ENCODE measurements around the gene PDE7B. TPM values are rescaled to one million over a fixed set of nuclear protein-coding genes. Genes with fewer than 3 reads are reported as not detected.

Gene PDE7B
- total and polyA plus RNA-seq, 2 of the 13 experiments (the other 11 are each of a cell fraction or from before 2014, with no cell fraction given) = not detected

DNA sequence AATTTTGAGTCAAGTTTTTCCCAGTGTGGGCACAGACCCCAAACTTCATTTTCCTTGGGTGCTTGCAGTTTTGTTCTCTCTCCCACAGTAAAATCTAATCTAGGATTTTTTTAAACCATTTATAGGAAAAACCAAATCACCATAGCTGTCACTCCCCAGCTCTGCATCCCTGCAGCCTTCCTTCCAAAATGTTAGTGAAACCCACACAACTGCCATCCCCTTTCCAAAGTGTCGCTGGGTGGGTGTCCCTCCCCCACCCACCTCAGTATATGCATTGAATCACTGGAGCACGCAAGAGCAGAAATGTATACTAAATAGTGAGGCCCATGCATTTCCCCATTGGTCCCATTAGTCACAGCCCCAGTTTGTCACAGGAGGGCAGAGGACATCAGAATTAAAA is 260.3 kb downstream of the PDE7B start:
- BruUV-seq (replicated peaks) = no TSS peak
- POLR2A ChIA-PET = no interaction called here
- FAIRE-seq = no peak
- Histone ChIP-seq H3K4me2 (ENCODE audit: low read depth, low read length) (no peak overlapping the region), H3K27ac (ENCODE audit: extremely low read length, insufficient read depth, low read length) (no peak overlapping the region), H2AFZ (ENCODE audit: low read length) (no peak overlapping the region), H3K9ac (ENCODE audit: insufficient read depth, low read depth, low read length) (no peak overlapping the region), H4K20me1 (ENCODE audit: insufficient read depth, low read length) (no peaks in the 10 kb centered on the region), H3K4me1 (ENCODE audit: insufficient read depth, low read length) (no peaks in the 10 kb centered on the region), H3K27me3 (ENCODE audit: control insufficient read depth in 1 of 2, insufficient read depth in 2 of 2, low read length in 2 of 2) (no peaks in the 10 kb centered on the region), H3K36me3 (replicated peaks in 1 of 2; ENCODE audit: control insufficient read depth in 1 of 2, insufficient read depth in 2 of 2, low read length in 2 of 2) (no peaks in the 10 kb centered on the region), H3K79me2 (ENCODE audit: insufficient read depth, low read length) (no peaks in the 10 kb centered on the region), H3K9me3 (ENCODE audit: low read length) (no peaks in the 10 kb centered on the region), H3K4me3 (replicated peaks in 1 of 3; ENCODE audit: insufficient read depth in 1 of 3, low read depth in 2 of 3, low read length in 3 of 3) (no peak overlapping the region)
- DNase-seq (ENCODE audit: low spot score) = no peak
- CTCF ChIA-PET (ENCODE audit: low intra/inter-chr PET ratio, low total read pairs) = no interaction called here
- no peak for ATAC-seq
- intact Hi-C loops (cut with micrococcal nuclease; ENCODE audit: unreplicated experiment) (no loop called here), in situ Hi-C loops (cut with HindIII; ENCODE audit: extremely low pct_ligation_motif_present, low pct_unique_long_range_greater_than_20kb) (no loop called here)
- WGBS (ENCODE audit: low lambda C conversion rate) = 25% methylated on average over 2 of the region's 2 CpGs
- TF ChIP-seq KDM6A (CRISPR knock-in tag; IDR thresholded peaks at IDR 0.05; ENCODE audit: low read depth) (no peak), ZNF451 (CRISPR knock-in tag; IDR thresholded peaks at IDR 0.05) (no peak)

GRCh38 chr6:136112262-136112661 is 260.8 kb downstream of the PDE7B start:
- in situ Hi-C loops (cut with HindIII; ENCODE audit: extremely low pct_ligation_motif_present, low pct_unique_long_range_greater_than_20kb) (no loop called here), intact Hi-C loops (cut with micrococcal nuclease; ENCODE audit: unreplicated experiment) (no loop called here)
- WGBS (ENCODE audit: low lambda C conversion rate) = 1% methylated on average over 3 of the region's 3 CpGs
- no peaks in the 10 kb centered on the region for H4K20me1 ChIP-seq (ENCODE audit: insufficient read depth, low read length)
- H3K36me3 ChIP-seq (replicated peaks in 1 of 2; ENCODE audit: control insufficient read depth in 1 of 2, insufficient read depth in 2 of 2, low read length in 2 of 2) = no peaks in the 10 kb centered on the region
- ChIA-PET CTCF (ENCODE audit: low intra/inter-chr PET ratio, low total read pairs) (no interaction called here), POLR2A (no interaction called here)
- H3K27ac ChIP-seq (ENCODE audit: extremely low read length, insufficient read depth, low read length) = no peak overlapping the region
- H3K27me3 ChIP-seq (ENCODE audit: control insufficient read depth in 1 of 2, insufficient read depth in 2 of 2, low read length in 2 of 2) = no peaks in the 10 kb centered on the region
- DNase-seq (ENCODE audit: low spot score) = no peak
- H3K79me2 ChIP-seq (ENCODE audit: insufficient read depth, low read length) = no peaks in the 10 kb centered on the region
- no peak for ATAC-seq
- no peaks in the 10 kb centered on the region for H3K9me3 ChIP-seq (ENCODE audit: low read length)
- H3K4me2 ChIP-seq (ENCODE audit: low read depth, low read length) = no peak overlapping the region
- no TSS peak for BruUV-seq (replicated peaks)
- no peak overlapping the region for H3K9ac ChIP-seq (ENCODE audit: insufficient read depth, low read depth, low read length)
- no peak for FAIRE-seq
- no peak overlapping the region for H3K4me3 ChIP-seq (replicated peaks in 1 of 3; ENCODE audit: insufficient read depth in 1 of 3, low read depth in 2 of 3, low read length in 3 of 3)
- no peaks in the 10 kb centered on the region for H3K4me1 ChIP-seq (ENCODE audit: insufficient read depth, low read length)
- no peak overlapping the region for H2AFZ ChIP-seq (ENCODE audit: low read length)
- no peak for TF ChIP-seq ZNF484 (CRISPR knock-in tag; IDR thresholded peaks at IDR 0.05; ENCODE audit: borderline replicate concordance, low read depth)
- TF ChIP-seq HNF4A (CRISPR knock-in tag; IDR thresholded peaks at IDR 0.05) = no peak
- no peak for TF ChIP-seq HNRNPL (IDR thresholded peaks at IDR 0.05; ENCODE audit: low read depth, low read length)
- no peak for TF ChIP-seq ZNF496 (CRISPR knock-in tag; IDR thresholded peaks at IDR 0.05; ENCODE audit: insufficient replicate concordance)
- TF ChIP-seq, protein P1, sequence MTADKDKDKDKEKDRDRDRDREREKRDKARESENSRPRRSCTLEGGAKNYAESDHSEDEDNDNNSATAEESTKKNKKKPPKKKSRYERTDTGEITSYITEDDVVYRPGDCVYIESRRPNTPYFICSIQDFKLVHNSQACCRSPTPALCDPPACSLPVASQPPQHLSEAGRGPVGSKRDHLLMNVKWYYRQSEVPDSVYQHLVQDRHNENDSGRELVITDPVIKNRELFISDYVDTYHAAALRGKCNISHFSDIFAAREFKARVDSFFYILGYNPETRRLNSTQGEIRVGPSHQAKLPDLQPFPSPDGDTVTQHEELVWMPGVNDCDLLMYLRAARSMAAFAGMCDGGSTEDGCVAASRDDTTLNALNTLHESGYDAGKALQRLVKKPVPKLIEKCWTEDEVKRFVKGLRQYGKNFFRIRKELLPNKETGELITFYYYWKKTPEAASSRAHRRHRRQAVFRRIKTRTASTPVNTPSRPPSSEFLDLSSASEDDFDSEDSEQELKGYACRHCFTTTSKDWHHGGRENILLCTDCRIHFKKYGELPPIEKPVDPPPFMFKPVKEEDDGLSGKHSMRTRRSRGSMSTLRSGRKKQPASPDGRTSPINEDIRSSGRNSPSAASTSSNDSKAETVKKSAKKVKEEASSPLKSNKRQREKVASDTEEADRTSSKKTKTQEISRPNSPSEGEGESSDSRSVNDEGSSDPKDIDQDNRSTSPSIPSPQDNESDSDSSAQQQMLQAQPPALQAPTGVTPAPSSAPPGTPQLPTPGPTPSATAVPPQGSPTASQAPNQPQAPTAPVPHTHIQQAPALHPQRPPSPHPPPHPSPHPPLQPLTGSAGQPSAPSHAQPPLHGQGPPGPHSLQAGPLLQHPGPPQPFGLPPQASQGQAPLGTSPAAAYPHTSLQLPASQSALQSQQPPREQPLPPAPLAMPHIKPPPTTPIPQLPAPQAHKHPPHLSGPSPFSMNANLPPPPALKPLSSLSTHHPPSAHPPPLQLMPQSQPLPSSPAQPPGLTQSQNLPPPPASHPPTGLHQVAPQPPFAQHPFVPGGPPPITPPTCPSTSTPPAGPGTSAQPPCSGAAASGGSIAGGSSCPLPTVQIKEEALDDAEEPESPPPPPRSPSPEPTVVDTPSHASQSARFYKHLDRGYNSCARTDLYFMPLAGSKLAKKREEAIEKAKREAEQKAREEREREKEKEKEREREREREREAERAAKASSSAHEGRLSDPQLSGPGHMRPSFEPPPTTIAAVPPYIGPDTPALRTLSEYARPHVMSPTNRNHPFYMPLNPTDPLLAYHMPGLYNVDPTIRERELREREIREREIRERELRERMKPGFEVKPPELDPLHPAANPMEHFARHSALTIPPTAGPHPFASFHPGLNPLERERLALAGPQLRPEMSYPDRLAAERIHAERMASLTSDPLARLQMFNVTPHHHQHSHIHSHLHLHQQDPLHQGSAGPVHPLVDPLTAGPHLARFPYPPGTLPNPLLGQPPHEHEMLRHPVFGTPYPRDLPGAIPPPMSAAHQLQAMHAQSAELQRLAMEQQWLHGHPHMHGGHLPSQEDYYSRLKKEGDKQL (CRISPR knock-in tag; IDR thresholded peaks at IDR 0.05; ENCODE audit: low read depth) = no peak
- no peak for TF ChIP-seq YEATS2 (CRISPR knock-in tag; IDR thresholded peaks at IDR 0.05; ENCODE audit: borderline replicate concordance)
- TF ChIP-seq NR2F2 (IDR thresholded peaks at IDR 0.05; ENCODE audit: borderline replicate concordance, low read depth) = no peak
- no peak for TF ChIP-seq ZNF207 (IDR thresholded peaks at IDR 0.05; ENCODE audit: borderline replicate concordance)
- TF ChIP-seq ZNF747 (CRISPR knock-in tag; IDR thresholded peaks at IDR 0.05; ENCODE audit: borderline replicate concordance) = no peak
- no peak for TF ChIP-seq ZNF34 (CRISPR knock-in tag; IDR thresholded peaks at IDR 0.05; ENCODE audit: borderline replicate concordance)
- TF ChIP-seq, protein P2, sequence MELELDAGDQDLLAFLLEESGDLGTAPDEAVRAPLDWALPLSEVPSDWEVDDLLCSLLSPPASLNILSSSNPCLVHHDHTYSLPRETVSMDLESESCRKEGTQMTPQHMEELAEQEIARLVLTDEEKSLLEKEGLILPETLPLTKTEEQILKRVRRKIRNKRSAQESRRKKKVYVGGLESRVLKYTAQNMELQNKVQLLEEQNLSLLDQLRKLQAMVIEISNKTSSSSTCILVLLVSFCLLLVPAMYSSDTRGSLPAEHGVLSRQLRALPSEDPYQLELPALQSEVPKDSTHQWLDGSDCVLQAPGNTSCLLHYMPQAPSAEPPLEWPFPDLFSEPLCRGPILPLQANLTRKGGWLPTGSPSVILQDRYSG (CRISPR knock-in tag; IDR thresholded peaks at IDR 0.05) = no peak
- TF ChIP-seq CBX2 (IDR thresholded peaks at IDR 0.05; ENCODE audit: low read depth, low read length) = no peak
- TF ChIP-seq CBX2 (CRISPR knock-in tag; IDR thresholded peaks at IDR 0.05; ENCODE audit: low read depth) = no peak
